Prostate gland (tissue), 2 donors: Measurements from ENCODE around the gene IL2RA.

Experiments used
- POLR2AphosphoS5 ChIP-seq: sonication (generic); formaldehyde crosslinking; IDR thresholded peaks from one replicate; pipeline ENCODE4 v1.6.1; 2017; ENCODE audit warnings: antibody characterized with exemption
- TF ChIP-seq, protein P1 (sequence below), 4 experiments: fragments of 200-600 bp in 2 of 4; fragments of 450-650 bp in 2 of 4; sonication (generic) in 2 of 4; IDR thresholded peaks; 1 replicate in 3 of 4; 2 replicates in 1 of 4; pipeline ENCODE4 v1.5.1; 2016 to 2019; ENCODE audit warnings: antibody characterized with exemption in 4 of 4, mild to moderate bottlenecking in 2 of 4, moderate library complexity in 2 of 4

DNA sequence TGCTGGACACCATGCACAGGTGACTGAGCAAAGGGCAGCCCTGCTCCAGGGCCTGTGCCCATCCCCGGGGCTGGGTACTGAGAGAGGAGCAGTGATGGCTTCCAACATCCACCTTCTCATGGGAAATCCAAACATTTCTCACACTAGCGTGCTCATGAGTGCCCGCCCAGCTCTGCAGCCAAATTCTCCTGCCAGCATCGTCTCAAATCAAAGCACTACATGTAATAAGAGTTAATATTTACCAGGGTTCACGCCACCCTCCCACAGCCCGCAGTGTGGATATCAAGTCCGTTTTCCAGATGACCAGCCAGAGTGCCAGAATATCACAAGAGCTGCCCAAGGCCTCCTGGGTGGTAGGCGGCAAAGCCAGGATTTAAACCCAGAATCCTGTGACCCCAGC lies 96.9 kb downstream of the IL2RA start:
- TF ChIP-seq, protein P1, sequence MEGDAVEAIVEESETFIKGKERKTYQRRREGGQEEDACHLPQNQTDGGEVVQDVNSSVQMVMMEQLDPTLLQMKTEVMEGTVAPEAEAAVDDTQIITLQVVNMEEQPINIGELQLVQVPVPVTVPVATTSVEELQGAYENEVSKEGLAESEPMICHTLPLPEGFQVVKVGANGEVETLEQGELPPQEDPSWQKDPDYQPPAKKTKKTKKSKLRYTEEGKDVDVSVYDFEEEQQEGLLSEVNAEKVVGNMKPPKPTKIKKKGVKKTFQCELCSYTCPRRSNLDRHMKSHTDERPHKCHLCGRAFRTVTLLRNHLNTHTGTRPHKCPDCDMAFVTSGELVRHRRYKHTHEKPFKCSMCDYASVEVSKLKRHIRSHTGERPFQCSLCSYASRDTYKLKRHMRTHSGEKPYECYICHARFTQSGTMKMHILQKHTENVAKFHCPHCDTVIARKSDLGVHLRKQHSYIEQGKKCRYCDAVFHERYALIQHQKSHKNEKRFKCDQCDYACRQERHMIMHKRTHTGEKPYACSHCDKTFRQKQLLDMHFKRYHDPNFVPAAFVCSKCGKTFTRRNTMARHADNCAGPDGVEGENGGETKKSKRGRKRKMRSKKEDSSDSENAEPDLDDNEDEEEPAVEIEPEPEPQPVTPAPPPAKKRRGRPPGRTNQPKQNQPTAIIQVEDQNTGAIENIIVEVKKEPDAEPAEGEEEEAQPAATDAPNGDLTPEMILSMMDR (IDR thresholded peaks at IDR 0.05) = no peak
- no peak for TF ChIP-seq POLR2AphosphoS5
